Fibroblast of the conjunctiva (primary cell): ENCODE measurements around the gene CTF1.
"Not testable (repeated sequence)": the region's sequence is repeated elsewhere in the genome, so short reads cannot be mapped to it uniquely, and the experiment has no call there.

Source experiments
- DNase-seq: peaks from one replicate; pipeline ENCODE4 v3.0.0-alpha.2; 2010; ENCODE audit warnings: low read depth

The CTF1 gene

GRCh38 chr16:30896261-30896888 lies at the start of gene CTF1:
TSS of gene CTF1 (plus strand) at chr16:30896614. CDS start at chr16:30896644, 30 bp downstream.
- peak; percentile 78 for DNase-seq

GRCh38 chr16:30846649-30847402 lies 49.6 kb upstream of the CTF1 start:
- DNase-seq: no peak

GRCh38 chr16:30850246-30850645 lies 46.2 kb upstream of the CTF1 start:
- DNase-seq: no peak

GRCh38 chr16:30853758-30854157 lies 42.7 kb upstream of the CTF1 start:
- no peak for DNase-seq

GRCh38 chr16:30858111-30858495 lies 38.3 kb upstream of the CTF1 start:
- DNase-seq: no peak

GRCh38 chr16:30858829-30859423 lies 37.5 kb upstream of the CTF1 start:
- no peak for DNase-seq

GRCh38 chr16:30860729-30861128 lies 35.7 kb upstream of the CTF1 start:
- not testable (repeated sequence) for DNase-seq

- DNase-seq: not testable (repeated sequence)
Measured at GRCh38 chr16:30863178-30863577, 33.2 kb upstream of the CTF1 start.

- DNase-seq: no peak
Measured at GRCh38 chr16:30866031-30866430, 30.4 kb upstream of the CTF1 start.

GRCh38 chr16:30867747-30868146 lies 28.7 kb upstream of the CTF1 start:
- DNase-seq: no peak

GRCh38 chr16:30870904-30871303 lies 25.5 kb upstream of the CTF1 start:
- no peak for DNase-seq

- DNase-seq: no peak
Measured at GRCh38 chr16:30874244-30874820, 22.1 kb upstream of the CTF1 start.

GRCh38 chr16:30874821-30875717 lies 21.3 kb upstream of the CTF1 start:
- peak; percentile 70 for DNase-seq

GRCh38 chr16:30875871-30876801 lies 20.3 kb upstream of the CTF1 start:
- no peak for DNase-seq

- DNase-seq: no peak
Measured at GRCh38 chr16:30876867-30877266, 19.5 kb upstream of the CTF1 start.

GRCh38 chr16:30882429-30883310 lies 13.7 kb upstream of the CTF1 start:
- no peak for DNase-seq

- no peak for DNase-seq
Measured at GRCh38 chr16:30884760-30885159, 11.7 kb upstream of the CTF1 start.

- DNase-seq: no peak
Measured at GRCh38 chr16:30885196-30885595, 11.2 kb upstream of the CTF1 start.

- DNase-seq: no peak
Measured at GRCh38 chr16:30886145-30886544, 10.3 kb upstream of the CTF1 start.

- DNase-seq: no peak
Measured at GRCh38 chr16:30887927-30888326, 8.5 kb upstream of the CTF1 start.
